ENCODE data around the gene MRPL18. TPM values are rescaled to one million over a fixed set of nuclear protein-coding genes. Genes with fewer than 3 reads are reported as not detected.

MRPL18 gene
- total and polyA plus RNA-seq, 2 experiments from 2014 or later, result 84.8 to 93.5 TPM

DNA sequence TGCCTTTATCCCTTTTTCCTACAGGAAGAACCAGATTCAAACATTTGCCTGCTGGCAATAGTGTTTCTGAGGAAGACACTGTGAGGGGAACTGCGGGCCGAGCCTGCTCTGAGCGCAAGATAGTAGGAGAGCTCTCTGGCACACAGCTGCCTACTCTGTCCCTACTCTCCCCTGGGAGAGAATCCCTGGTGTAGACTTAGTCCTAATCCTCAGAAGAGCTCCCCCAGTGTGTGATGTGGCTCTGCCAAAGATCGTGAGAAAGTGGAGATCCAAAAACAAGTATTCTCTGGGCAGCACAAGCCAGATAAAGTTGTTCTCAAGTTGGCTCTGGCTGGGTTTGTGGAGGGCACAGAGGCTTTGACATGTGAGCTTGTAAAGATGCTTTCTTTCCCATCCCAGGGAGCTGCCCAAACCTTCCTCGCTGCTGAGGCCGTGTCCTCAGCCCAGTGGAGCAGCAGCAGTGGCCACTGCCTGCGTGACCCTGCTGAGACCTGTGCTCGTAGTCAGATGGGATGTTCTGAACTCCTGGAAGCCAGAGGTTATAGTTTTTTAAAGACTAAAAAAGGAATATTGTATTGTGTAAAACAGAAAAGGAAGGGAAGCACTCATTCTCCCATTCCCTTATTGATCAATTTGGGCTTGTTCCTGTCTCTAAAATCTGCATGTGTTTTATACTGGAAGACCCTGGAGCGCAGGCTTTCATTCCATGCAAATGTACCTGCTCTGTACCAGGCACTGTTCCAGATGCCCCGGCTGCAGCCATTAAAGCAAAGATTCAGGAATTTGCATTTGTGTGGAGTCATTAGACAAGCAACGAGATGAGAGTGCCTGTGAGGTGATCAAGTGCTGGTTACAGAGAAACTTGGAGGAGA is 40.5 kb downstream of the MRPL18 start:
- H3K9me2 ChIP-seq (replicated peaks; ENCODE audit: insufficient read depth), result no peaks in the 10 kb centered on the region
- H3K4me2 ChIP-seq, result no peak overlapping the region

DNA sequence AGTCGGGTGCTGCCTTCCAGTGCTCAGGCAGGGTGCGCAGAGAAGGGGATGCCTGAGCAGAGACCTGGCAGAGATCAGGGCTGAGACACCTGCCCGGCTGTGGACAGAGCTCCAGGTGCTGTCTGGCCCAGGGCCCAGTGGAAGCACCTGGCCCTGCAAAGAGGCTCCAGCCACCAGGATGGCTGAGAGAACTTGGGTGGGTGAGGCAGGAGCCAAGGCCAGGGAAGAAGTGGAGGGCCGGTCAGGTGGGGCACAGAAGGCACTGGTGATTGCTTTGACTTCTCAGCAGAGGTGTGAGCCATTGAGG is 41.1 kb downstream of the MRPL18 start:
- TF ChIP-seq EZH2phosphoT487 (IDR thresholded peaks at IDR 0.05; ENCODE audit: low read depth, severe bottlenecking, unreplicated experiment) (no peak), EZH2 (IDR thresholded peaks at IDR 0.05; ENCODE audit: borderline replicate concordance) (no peak)
- TF ChIP-seq, protein P1, sequence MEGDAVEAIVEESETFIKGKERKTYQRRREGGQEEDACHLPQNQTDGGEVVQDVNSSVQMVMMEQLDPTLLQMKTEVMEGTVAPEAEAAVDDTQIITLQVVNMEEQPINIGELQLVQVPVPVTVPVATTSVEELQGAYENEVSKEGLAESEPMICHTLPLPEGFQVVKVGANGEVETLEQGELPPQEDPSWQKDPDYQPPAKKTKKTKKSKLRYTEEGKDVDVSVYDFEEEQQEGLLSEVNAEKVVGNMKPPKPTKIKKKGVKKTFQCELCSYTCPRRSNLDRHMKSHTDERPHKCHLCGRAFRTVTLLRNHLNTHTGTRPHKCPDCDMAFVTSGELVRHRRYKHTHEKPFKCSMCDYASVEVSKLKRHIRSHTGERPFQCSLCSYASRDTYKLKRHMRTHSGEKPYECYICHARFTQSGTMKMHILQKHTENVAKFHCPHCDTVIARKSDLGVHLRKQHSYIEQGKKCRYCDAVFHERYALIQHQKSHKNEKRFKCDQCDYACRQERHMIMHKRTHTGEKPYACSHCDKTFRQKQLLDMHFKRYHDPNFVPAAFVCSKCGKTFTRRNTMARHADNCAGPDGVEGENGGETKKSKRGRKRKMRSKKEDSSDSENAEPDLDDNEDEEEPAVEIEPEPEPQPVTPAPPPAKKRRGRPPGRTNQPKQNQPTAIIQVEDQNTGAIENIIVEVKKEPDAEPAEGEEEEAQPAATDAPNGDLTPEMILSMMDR (IDR thresholded peaks at IDR 0.05; ENCODE audit: poor library complexity), result no peak
- Histone ChIP-seq H3K27ac (no peak overlapping the region), H3K4me3 (no peak overlapping the region), H3K9me3 (ENCODE audit: low read depth) (no peaks in the 10 kb centered on the region), H3K9me2 (replicated peaks; ENCODE audit: insufficient read depth) (no peaks in the 10 kb centered on the region), H3K36me3 (replicated peaks; ENCODE audit: insufficient read depth, low read depth) (no peaks in the 10 kb centered on the region), H3K4me2 (no peak overlapping the region), H3K27me3 (no peaks in the 10 kb centered on the region), H2AFZ (no peak overlapping the region), H4K20me1 (ENCODE audit: insufficient read depth, poor library complexity, severe bottlenecking) (no peaks in the 10 kb centered on the region), H3K4me1 (ENCODE audit: insufficient read depth) (no peaks in the 10 kb centered on the region), H3K79me2 (no peaks in the 10 kb centered on the region)
- 84% methylated on average over 4 of the region's 4 CpGs for WGBS (ENCODE audit: low lambda C conversion rate, missing lambda C conversion rate)
- DNase-seq (ENCODE audit: low spot score), result no peak

More for the DNA sequence above, 40.5 kb downstream of the MRPL18 start:
- TF ChIP-seq EZH2phosphoT487 (IDR thresholded peaks at IDR 0.05; ENCODE audit: low read depth, severe bottlenecking, unreplicated experiment), result no peak
- TF ChIP-seq, protein P1 (IDR thresholded peaks at IDR 0.05; ENCODE audit: poor library complexity), result no peak
- no peak for TF ChIP-seq EZH2 (IDR thresholded peaks at IDR 0.05; ENCODE audit: borderline replicate concordance)
- H3K79me2 ChIP-seq, result no peaks in the 10 kb centered on the region
- WGBS (ENCODE audit: low lambda C conversion rate, missing lambda C conversion rate), result 73% methylated on average over 11 of the region's 11 CpGs
- no peaks in the 10 kb centered on the region for H3K36me3 ChIP-seq (replicated peaks; ENCODE audit: insufficient read depth, low read depth)
- H3K4me1 ChIP-seq (ENCODE audit: insufficient read depth), result no peaks in the 10 kb centered on the region
- no peak for DNase-seq (ENCODE audit: low spot score)
- H3K4me3 ChIP-seq, result no peak overlapping the region
- no peaks in the 10 kb centered on the region for H3K27me3 ChIP-seq
- no peak overlapping the region for H3K27ac ChIP-seq
- H2AFZ ChIP-seq, result no peak overlapping the region
- H4K20me1 ChIP-seq (ENCODE audit: insufficient read depth, poor library complexity, severe bottlenecking), result no peaks in the 10 kb centered on the region
- no peaks in the 10 kb centered on the region for H3K9me3 ChIP-seq (ENCODE audit: low read depth)

DNA sequence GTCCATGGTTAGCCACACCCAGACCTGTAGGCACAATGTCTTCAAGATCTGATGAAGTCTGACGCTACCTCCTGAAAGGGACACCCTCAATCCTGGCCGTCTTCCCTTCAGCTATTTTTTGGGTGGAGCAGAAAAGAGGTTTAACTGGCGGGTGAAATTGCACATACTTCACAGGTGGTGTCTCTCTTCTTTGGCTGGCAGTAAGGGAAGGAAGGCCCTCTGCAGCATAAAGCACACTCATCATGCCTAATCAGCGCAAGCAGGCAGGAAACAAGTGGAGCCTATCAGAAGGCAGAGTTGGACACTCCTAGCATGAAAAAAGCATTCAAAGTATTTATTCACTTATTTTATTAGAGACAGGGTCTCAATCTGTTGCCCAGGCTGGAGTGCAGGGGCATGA is 42.7 kb downstream of the MRPL18 start:
- H4K20me1 ChIP-seq (ENCODE audit: insufficient read depth, poor library complexity, severe bottlenecking), result no peaks in the 10 kb centered on the region
- no peak for DNase-seq (ENCODE audit: low spot score)
- no peaks in the 10 kb centered on the region for H3K27me3 ChIP-seq
- H2AFZ ChIP-seq, result no peak overlapping the region
- 85% methylated on average over 4 of the region's 4 CpGs for WGBS (ENCODE audit: low lambda C conversion rate, missing lambda C conversion rate)
- H3K27ac ChIP-seq, result no peak overlapping the region
- no peaks in the 10 kb centered on the region for H3K79me2 ChIP-seq
- H3K9me3 ChIP-seq (ENCODE audit: low read depth), result no peaks in the 10 kb centered on the region
- H3K4me1 ChIP-seq (ENCODE audit: insufficient read depth), result no peaks in the 10 kb centered on the region
- no peaks in the 10 kb centered on the region for H3K36me3 ChIP-seq (replicated peaks; ENCODE audit: insufficient read depth, low read depth)
- no peak overlapping the region for H3K4me2 ChIP-seq
- H3K9me2 ChIP-seq (replicated peaks; ENCODE audit: insufficient read depth), result no peaks in the 10 kb centered on the region
- no peak overlapping the region for H3K4me3 ChIP-seq
- TF ChIP-seq, protein P1 (IDR thresholded peaks at IDR 0.05; ENCODE audit: poor library complexity), result no peak
